H9 (cell line): Measurements from ENCODE around the gene GIGYF1. TPM values are rescaled to one million over a fixed set of nuclear protein-coding genes. Genes with fewer than 3 reads are reported as not detected.

Experiments
- DNase-seq: peaks from one replicate; pipeline ENCODE4 v3.0.0-alpha.2; 2017
- H2AFZ ChIP-seq: one replicate; pipeline ENCODE4 v1.6.1; 2013; ENCODE audit warnings: mild to moderate bottlenecking, low read length, control low read depth, moderate library complexity
- H2AK5ac ChIP-seq: 2 replicates; pipeline ENCODE4 v1.6.1; 2013; ENCODE audit warnings: low read length, control low read depth, mixed read lengths; ENCODE audit not compliant: insufficient read length
- H2BK120ac ChIP-seq: one replicate; pipeline ENCODE4 v1.6.1; 2013; ENCODE audit warnings: low read depth, mild to moderate bottlenecking, low read length, control low read depth, inconsistent platforms; ENCODE audit not compliant: poor library complexity, severe bottlenecking
- H2BK12ac ChIP-seq: 2 replicates; pipeline ENCODE4 v1.6.1; 2013; ENCODE audit warnings: low read length, control low read depth, mixed read lengths, low read depth; ENCODE audit not compliant: insufficient read length
- H2BK15ac ChIP-seq: 2 replicates; pipeline ENCODE4 v1.6.1; 2013; ENCODE audit warnings: low read depth, low read length, control low read depth
- H2BK20ac ChIP-seq: one replicate; pipeline ENCODE4 v1.6.1; 2013; ENCODE audit warnings: low read depth, mild to moderate bottlenecking, low read length, control low read depth, inconsistent platforms; ENCODE audit not compliant: poor library complexity, severe bottlenecking
- H2BK5ac ChIP-seq: 2 replicates; pipeline ENCODE4 v1.6.1; 2013; ENCODE audit warnings: low read length, control low read depth, mixed read lengths; ENCODE audit not compliant: insufficient read length
- H3K14ac ChIP-seq: 2 replicates; pipeline ENCODE4 v1.6.1; 2013; ENCODE audit warnings: low read length, control low read depth; ENCODE audit not compliant: insufficient read depth
- H3K18ac ChIP-seq: 2 replicates; pipeline ENCODE4 v1.6.1; 2013; ENCODE audit warnings: low read depth, mild to moderate bottlenecking, mixed read lengths, low read length, control low read depth; ENCODE audit not compliant: insufficient read length
- H3K23ac ChIP-seq: 2 replicates; pipeline ENCODE4 v1.6.1; 2013; ENCODE audit warnings: low read length, control low read depth, mixed read lengths, low read depth; ENCODE audit not compliant: insufficient read length
- H3K23me2 ChIP-seq: 2 replicates; pipeline ENCODE4 v1.6.1; 2013; ENCODE audit warnings: low read depth, mild to moderate bottlenecking, mixed read lengths, low read length, control low read depth; ENCODE audit not compliant: insufficient read length, poor library complexity, severe bottlenecking
- H3K27ac ChIP-seq: 2 replicates; pipeline ENCODE4 v1.5.1; 2013; ENCODE audit warnings: low read length, control low read depth, mixed read lengths, low read depth; ENCODE audit not compliant: insufficient read length
- H3K27me3 ChIP-seq: 2 replicates; pipeline ENCODE4 v1.6.1; 2013; ENCODE audit warnings: low read length, control low read depth, inconsistent platforms; ENCODE audit not compliant: insufficient read depth
- H3K4ac ChIP-seq: 2 replicates; pipeline ENCODE4 v1.6.1; 2013; ENCODE audit warnings: low read depth, mild to moderate bottlenecking, control low read depth, inconsistent platforms, low read length, moderate library complexity
- H3K4me1 ChIP-seq: 2 replicates; pipeline ENCODE4 v1.6.1; 2013; ENCODE audit warnings: low read length, control low read depth, inconsistent platforms; ENCODE audit not compliant: insufficient read depth
- H3K4me2 ChIP-seq: 2 replicates; pipeline ENCODE4 v1.6.1; 2013; ENCODE audit warnings: low read length, control low read depth, mixed read lengths; ENCODE audit not compliant: insufficient read length, insufficient read depth
- H3K56ac ChIP-seq: 2 replicates; pipeline ENCODE4 v1.6.1; 2013; ENCODE audit warnings: low read depth, mild to moderate bottlenecking, mixed read lengths, low read length, control low read depth; ENCODE audit not compliant: insufficient read length
- H3K79me1 ChIP-seq: 2 replicates; pipeline ENCODE4 v1.6.1; 2013; ENCODE audit warnings: low read depth, mild to moderate bottlenecking, moderate library complexity, low read length, control low read depth, inconsistent platforms; ENCODE audit not compliant: insufficient read depth, poor library complexity, severe bottlenecking
- H3K79me2 ChIP-seq: 2 replicates; pipeline ENCODE4 v1.6.1; 2013; ENCODE audit warnings: low read length, control low read depth, inconsistent platforms; ENCODE audit not compliant: insufficient read depth
- H3K9ac ChIP-seq: 2 replicates; pipeline ENCODE4 v1.6.1; 2013; ENCODE audit warnings: low read length, control low read depth, mixed read lengths; ENCODE audit not compliant: insufficient read length; ENCODE audit errors: extremely low read depth
- H3K9me3 ChIP-seq: one replicate; pipeline ENCODE4 v1.6.1; 2013; ENCODE audit warnings: low read depth, low read length, inconsistent platforms; ENCODE audit not compliant: control insufficient read depth
- H3T11ph ChIP-seq: one replicate; pipeline ENCODE4 v1.6.1; 2013; ENCODE audit warnings: mild to moderate bottlenecking, low read length, control low read depth, inconsistent platforms
- H4K20me1 ChIP-seq: one replicate; pipeline ENCODE4 v1.6.1; 2013; ENCODE audit not compliant: control insufficient read depth, insufficient read length, insufficient read depth
- H4K5ac ChIP-seq: 2 replicates; pipeline ENCODE4 v1.6.1; 2013; ENCODE audit warnings: low read depth, mild to moderate bottlenecking, mixed read lengths, low read length, control low read depth; ENCODE audit not compliant: insufficient read length
- H4K8ac ChIP-seq: replicated peaks from 2 replicates; pipeline ENCODE4 v1.6.1; 2013; ENCODE audit warnings: low read length, control low read depth, mixed read lengths, low read depth; ENCODE audit not compliant: insufficient read length
- H4K91ac ChIP-seq: 2 replicates; pipeline ENCODE4 v1.6.1; 2013; ENCODE audit warnings: low read depth, mild to moderate bottlenecking, moderate library complexity, mixed read lengths, low read length, control low read depth; ENCODE audit not compliant: insufficient read length
- H3K27ac Mint-ChIP-seq, 3 experiments: 2 replicates in 2 of 3; 3 replicates in 1 of 3; pipeline ENCODE4 v1.8.0; 2020 to 2021; ENCODE audit warnings: mixed read lengths in 3 of 3, mild to moderate bottlenecking in 1 of 3, moderate library complexity in 1 of 3
- H3K27me3 Mint-ChIP-seq: 2 replicates; pipeline ENCODE4 v1.8.0; 2021; ENCODE audit warnings: low read depth, mild to moderate bottlenecking, moderate library complexity, mixed read lengths
- H3K36me3 Mint-ChIP-seq, 3 experiments: 2 replicates in 2 of 3; 3 replicates in 1 of 3; pipeline ENCODE4 v1.8.0; 2020 to 2021; ENCODE audit warnings: low read depth in 3 of 3, mixed read lengths in 3 of 3; ENCODE audit not compliant: insufficient read depth in 1 of 3
- H3K4me1 Mint-ChIP-seq, 2 experiments: 2 replicates each; pipeline ENCODE4 v1.8.0; 2020; ENCODE audit warnings: mixed read lengths in 2 of 2
- H3K4me3 Mint-ChIP-seq, 2 experiments: 2 replicates in 1 of 2; 3 replicates in 1 of 2; pipeline ENCODE4 v1.8.0; 2020 to 2021; ENCODE audit warnings: mild to moderate bottlenecking in 2 of 2, mixed read lengths in 2 of 2, moderate library complexity in 1 of 2
- H3K9me3 Mint-ChIP-seq, 2 experiments: 2 replicates in 1 of 2; 3 replicates in 1 of 2; pipeline ENCODE4 v1.8.0; 2020; ENCODE audit warnings: mild to moderate bottlenecking in 2 of 2, mixed read lengths in 2 of 2, moderate library complexity in 1 of 2
- WGBS: extraction: QIAGEN DNeasy Blood & Tissue Kit; methylation state at CpG from one replicate; pipeline ENCODE4 v1.1.7; 2013; ENCODE audit warnings: missing lambda C conversion rate, low lambda C conversion rate, mixed read lengths; ENCODE audit not compliant: insufficient read length; ENCODE audit errors: extremely low coverage; 5-methylcytosine and 5-hydroxymethylcytosine counted together
- total RNA-seq: library from RNA; stranded (reverse); gene quantifications from 2 replicates; pipeline ENCODE4 v1.2.1, GENCODE V29; 2021
- TF ChIP-seq, protein P1 (sequence below): fragments of 200-600 bp; sonication (generic); conservative IDR thresholded peaks from 3 replicates; pipeline ENCODE4 v1.8.0; 2021; ENCODE audit warnings: antibody characterized with exemption, mild to moderate bottlenecking

The GIGYF1 gene
- total RNA-seq, 1 experiment from 2014 or later = 104 TPM

GRCh38 chr7:100641463-100641859 is 52.6 kb downstream of the GIGYF1 start, which contains the start of gene TFR2:
Gene TFR2 (minus strand): TSS chr7:100641552. CDS start chr7:100641509, 43 bp downstream.
- Histone ChIP-seq H3K4ac (no peak within 1 kb of the TSS), H3K9ac (no peak within 1 kb of the TSS), H3K4me1 (no peaks in the 10 kb centered on the region), H4K20me1 (no peaks in the 10 kb centered on the region), H3K23me2 (no peaks in the 10 kb centered on the region), H3K23ac (no peak within 1 kb of the TSS), H3K79me2 (no peaks in the 10 kb centered on the region), H2AK5ac (no peak within 1 kb of the TSS), H2BK120ac (no peak within 1 kb of the TSS), H3K27ac (no peak within 1 kb of the TSS), H3K27me3 (no peaks in the 10 kb centered on the region), H4K91ac (no peak within 1 kb of the TSS), H3K14ac (no peak within 1 kb of the TSS; the same call in 1 of the 2 replicates), H3K9me3 (no peaks in the 10 kb centered on the region), H2BK20ac (no peak within 1 kb of the TSS), H4K8ac (no peak within 1 kb of the TSS), H2AFZ (no peak within 1 kb of the TSS), H3T11ph (no peak within 1 kb of the TSS), H2BK12ac (no peak within 1 kb of the TSS), H2BK15ac (no peak within 1 kb of the TSS), H3K18ac (no peak within 1 kb of the TSS), H2BK5ac (no peak within 1 kb of the TSS), H4K5ac (no peak within 1 kb of the TSS), H3K79me1 (no peaks in the 10 kb centered on the region), H3K4me2 (no peak within 1 kb of the TSS), H3K56ac (no peak within 1 kb of the TSS)
- TF ChIP-seq, protein P1, sequence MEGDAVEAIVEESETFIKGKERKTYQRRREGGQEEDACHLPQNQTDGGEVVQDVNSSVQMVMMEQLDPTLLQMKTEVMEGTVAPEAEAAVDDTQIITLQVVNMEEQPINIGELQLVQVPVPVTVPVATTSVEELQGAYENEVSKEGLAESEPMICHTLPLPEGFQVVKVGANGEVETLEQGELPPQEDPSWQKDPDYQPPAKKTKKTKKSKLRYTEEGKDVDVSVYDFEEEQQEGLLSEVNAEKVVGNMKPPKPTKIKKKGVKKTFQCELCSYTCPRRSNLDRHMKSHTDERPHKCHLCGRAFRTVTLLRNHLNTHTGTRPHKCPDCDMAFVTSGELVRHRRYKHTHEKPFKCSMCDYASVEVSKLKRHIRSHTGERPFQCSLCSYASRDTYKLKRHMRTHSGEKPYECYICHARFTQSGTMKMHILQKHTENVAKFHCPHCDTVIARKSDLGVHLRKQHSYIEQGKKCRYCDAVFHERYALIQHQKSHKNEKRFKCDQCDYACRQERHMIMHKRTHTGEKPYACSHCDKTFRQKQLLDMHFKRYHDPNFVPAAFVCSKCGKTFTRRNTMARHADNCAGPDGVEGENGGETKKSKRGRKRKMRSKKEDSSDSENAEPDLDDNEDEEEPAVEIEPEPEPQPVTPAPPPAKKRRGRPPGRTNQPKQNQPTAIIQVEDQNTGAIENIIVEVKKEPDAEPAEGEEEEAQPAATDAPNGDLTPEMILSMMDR = no peak
- H3K27me3 Mint-ChIP-seq = peaks cover 15% of the 10 kb centered on the region
- DNase-seq = no peak
- H3K36me3 Mint-ChIP-seq = no peaks in the 10 kb centered on the region
- no CpG with 5 or more reads among the region's 10 CpGs for WGBS
- no peaks in the 10 kb centered on the region; a peak in 1 of 5 replicates for H3K9me3 Mint-ChIP-seq
- H3K4me1 Mint-ChIP-seq = peaks cover 6 to 37% of the 10 kb centered on the region in 2 experiments
- no peak within 1 kb of the TSS; a peak in 1 of 5 replicates for H3K4me3 Mint-ChIP-seq
- H3K27ac Mint-ChIP-seq = no peak within 1 kb of the TSS
